Measurements from ENCODE around the gene WDR27.
"Not testable (repeated sequence)": the region's sequence is repeated elsewhere in the genome, so short reads cannot be mapped to it uniquely, and the experiment has no call there.

Gene WDR27

DNA sequence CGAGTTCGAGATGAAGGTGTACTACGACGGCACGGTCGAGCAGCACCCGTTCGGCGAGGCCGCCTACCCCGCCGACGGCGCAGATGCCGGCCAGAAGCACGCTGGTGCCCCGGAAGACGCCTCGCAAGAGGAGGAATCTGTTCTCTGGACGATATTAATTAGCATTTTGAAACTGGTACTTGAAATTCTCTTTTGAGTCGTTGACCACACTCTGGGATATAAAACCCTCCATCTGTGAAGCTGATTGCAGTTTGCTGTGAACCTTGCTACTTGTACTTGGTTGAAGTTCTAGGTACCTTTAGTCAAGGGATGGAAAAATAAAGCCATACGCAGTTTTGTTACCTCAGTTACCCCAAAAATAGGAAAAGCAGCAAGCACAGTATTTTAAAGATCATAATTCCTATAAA, 1.0 kb upstream of the WDR27 start:
- Histone ChIP-seq H3K4me1 (peaks cover 4% of the 10 kb centered on the region; the same call in 1 of the 2 replicates), H3K36me3 (peaks cover 17% of the 10 kb centered on the region), H3K9me3 (no peaks in the 10 kb centered on the region), H3K4me3 (ENCODE audit: low read depth, low read length) (peak overlapping the region; percentile 94), H3K27me3 (no peaks in the 10 kb centered on the region)
- TF ChIP-seq CTCF (IDR thresholded peaks at IDR 0.05; ENCODE audit: low read depth, low read length) = no peak
- no peak for DNase-seq

- peak overlapping the region; percentile 94 for H3K4me3 ChIP-seq (ENCODE audit: low read depth, low read length)
- TF ChIP-seq CTCF (IDR thresholded peaks at IDR 0.05; ENCODE audit: low read depth, low read length) = no peak
Observed at GRCh38 chr6:169701311-169701953, 397 bp downstream of the WDR27 start.

DNA sequence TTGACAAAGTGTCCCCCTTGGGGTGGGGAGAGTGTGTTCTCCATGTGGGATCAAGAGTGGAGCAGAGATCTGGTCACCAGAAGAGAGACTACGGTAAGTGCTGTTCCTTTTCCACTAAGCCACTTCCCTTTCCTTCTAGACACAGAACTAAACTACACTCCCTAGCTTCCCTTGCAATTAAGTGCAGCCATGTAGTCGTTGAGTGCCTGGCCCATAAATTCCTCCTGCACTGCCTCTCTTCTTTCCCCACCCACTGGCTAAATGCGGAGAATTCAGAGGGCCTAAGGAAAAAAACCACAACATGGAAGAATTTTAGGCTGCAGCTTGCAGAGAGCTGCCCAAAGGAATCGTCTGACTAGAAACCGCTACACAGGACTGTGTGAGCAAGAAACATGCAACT, 1.5 kb downstream of the WDR27 start:
- DNase-seq = no peak
- TF ChIP-seq CTCF (IDR thresholded peaks at IDR 0.05; ENCODE audit: low read depth, low read length) = no peak
- Histone ChIP-seq H3K9me3 (no peaks in the 10 kb centered on the region), H3K4me1 (peaks cover 4% of the 10 kb centered on the region; the same call in 1 of the 2 replicates), H3K36me3 (peaks cover 12% of the 10 kb centered on the region), H3K4me3 (ENCODE audit: low read depth, low read length) (no peak overlapping the region), H3K27me3 (no peaks in the 10 kb centered on the region)

More at GRCh38 chr6:169701311-169701953, 397 bp downstream of the WDR27 start:
- peaks cover 17% of the 10 kb centered on the region for H3K36me3 ChIP-seq
- DNase-seq = no peak
- H3K9me3 ChIP-seq = no peaks in the 10 kb centered on the region
- no peaks in the 10 kb centered on the region for H3K27me3 ChIP-seq
- peaks cover 4% of the 10 kb centered on the region; the same call in 1 of the 2 replicates for H3K4me1 ChIP-seq

DNA sequence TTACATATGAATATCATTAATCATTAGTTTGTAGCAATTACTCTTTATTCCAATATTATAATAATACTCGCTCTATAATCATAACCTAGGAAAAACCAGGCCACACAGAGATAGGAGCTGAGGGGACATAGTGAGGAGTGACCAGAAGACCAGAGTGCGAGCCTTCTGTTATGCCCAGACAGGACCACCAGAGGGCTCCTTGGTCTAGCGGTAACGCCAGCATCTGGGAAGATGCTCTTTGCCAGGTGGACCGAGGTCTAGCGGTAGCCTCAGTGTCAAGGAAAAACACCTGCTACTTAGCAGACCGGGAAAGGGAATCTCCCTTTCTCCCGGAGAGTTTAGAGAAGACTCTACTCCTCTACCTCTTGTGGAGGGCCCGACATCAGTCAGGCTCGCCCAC, 4.7 kb downstream of the WDR27 start:
- DNase-seq = peak; percentile 53
- not testable (repeated sequence) for H3K4me1 ChIP-seq; H3K9me3 ChIP-seq; H3K36me3 ChIP-seq; H3K27me3 ChIP-seq; H3K4me3 ChIP-seq (ENCODE audit: low read depth, low read length)
- peak; percentile 56 for TF ChIP-seq CTCF (IDR thresholded peaks at IDR 0.05; ENCODE audit: low read depth, low read length)

DNA sequence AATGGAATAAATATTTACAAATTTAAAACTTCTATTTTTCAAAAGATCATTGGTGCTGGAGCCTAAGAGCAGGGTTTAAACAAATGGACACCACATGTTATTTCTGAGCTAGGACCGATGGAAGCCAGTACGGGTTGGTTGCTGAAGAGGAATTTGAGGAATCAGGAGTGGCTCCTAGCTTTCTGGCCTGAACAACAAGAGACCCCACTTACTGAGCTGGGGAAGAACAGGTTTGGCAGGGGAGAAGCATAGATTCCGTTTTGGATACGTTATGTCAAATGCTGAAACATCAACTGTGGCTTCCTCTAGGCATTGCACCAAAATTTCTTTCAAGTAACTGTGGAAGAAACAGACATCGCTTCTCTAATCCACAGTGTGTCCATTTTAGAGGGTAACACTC, 6.7 kb downstream of the WDR27 start:
- no peak overlapping the region for H3K4me3 ChIP-seq (ENCODE audit: low read depth, low read length)
- no peaks in the 10 kb centered on the region for H3K9me3 ChIP-seq
- H3K36me3 ChIP-seq = no peaks in the 10 kb centered on the region; the same call in none of the 2 replicates
- H3K27me3 ChIP-seq = no peaks in the 10 kb centered on the region
- DNase-seq = no peak
- no peaks in the 10 kb centered on the region for H3K4me1 ChIP-seq
- TF ChIP-seq CTCF (IDR thresholded peaks at IDR 0.05; ENCODE audit: low read depth, low read length) = no peak

DNA sequence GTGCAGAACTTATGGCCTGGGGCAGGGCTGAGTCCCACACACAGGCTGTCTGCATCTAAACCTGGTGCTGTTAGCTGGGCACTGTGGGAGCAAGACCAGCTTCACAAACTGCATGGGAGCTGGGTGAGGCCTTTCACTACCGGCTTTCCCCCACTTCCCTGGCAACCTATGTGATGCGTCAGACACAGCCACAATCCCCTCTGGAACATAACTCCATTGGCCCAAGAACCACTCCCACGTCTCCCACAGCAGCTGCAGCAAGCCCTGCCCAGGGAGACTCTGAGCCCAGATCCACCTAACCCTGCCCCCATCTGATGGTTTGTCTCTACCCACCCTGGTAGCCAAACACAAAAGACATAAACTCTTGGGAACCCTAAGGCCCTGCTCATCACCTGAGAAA, 9.3 kb downstream of the WDR27 start:
- H3K27me3 ChIP-seq = no peaks in the 10 kb centered on the region
- no peaks in the 10 kb centered on the region for H3K9me3 ChIP-seq
- DNase-seq = no peak
- TF ChIP-seq CTCF (IDR thresholded peaks at IDR 0.05; ENCODE audit: low read depth, low read length) = no peak
- H3K36me3 ChIP-seq = peaks cover 6% of the 10 kb centered on the region
- no peaks in the 10 kb centered on the region for H3K4me1 ChIP-seq
- no peak overlapping the region for H3K4me3 ChIP-seq (ENCODE audit: low read depth, low read length)

Data from BE2C (cell line).